ENCODE measurements around the gene ZNFX1. TPM values are rescaled to one million over a fixed set of nuclear protein-coding genes. Genes with fewer than 3 reads are reported as not detected.

The ZNFX1 gene
- total and polyA plus RNA-seq, 9 of the 15 experiments (the other 6 are each of a cell fraction or from before 2014, with no cell fraction given): 3.8 to 13.8 (median 10.3) TPM

- Histone ChIP-seq H3K79me2 (ENCODE audit: control insufficient read depth, insufficient read depth, low read length) (peaks cover 72% of the 10 kb centered on the region), H3K4me1 (replicated peaks in 1 of 2; ENCODE audit: control insufficient read depth in 2 of 2, insufficient read depth in 2 of 2, low read length in 2 of 2) (peaks cover 9 to 13% of the 10 kb centered on the region in 2 experiments; a peak in 3 of 5 replicates), H3K27ac (ENCODE audit: extremely low read depth, low read depth, low read length) (no peak overlapping the region; the same call in 2 of the 3 replicates), H3K9me3 (replicated peaks; ENCODE audit: control insufficient read depth, insufficient read depth, low read depth, low read length) (peaks cover 12% of the 10 kb centered on the region), H3K27me3 (ENCODE audit: control insufficient read depth in 2 of 2, insufficient read depth in 2 of 2, low read length in 2 of 2) (no peaks in the 10 kb centered on the region), H4K20me1 (replicated peaks; ENCODE audit: control insufficient read depth, insufficient read depth, low read length) (peaks cover 13% of the 10 kb centered on the region), H2AFZ (ENCODE audit: low read depth, low read length) (no peak overlapping the region), H3K9me1 (ENCODE audit: control insufficient read depth, insufficient read depth, low read length) (no peaks in the 10 kb centered on the region), H3K36me3 (ENCODE audit: control insufficient read depth, insufficient read depth, low read length) (peaks cover 65% of the 10 kb centered on the region), H3K4me2 (ENCODE audit: insufficient read depth, low read length) (peak overlapping the region; percentile 99; the same call in 1 of the 2 replicates), H3K9ac (ENCODE audit: insufficient read depth in 1 of 2, low read depth in 2 of 2, low read length in 2 of 2) (no peak overlapping the region), H3K4me3 (no peak overlapping the region; the same call in 1 of the 2 replicates)
- intact Hi-C loops (cut with micrococcal nuclease): loop anchor here (5.0 kb wide), 2 partner anchors 47 to 88 kb away; partner anchors contain the start of gene STAU1
- ATAC-seq: no peak
- POLR2A ChIA-PET: interaction anchor here (1.9 kb wide), 1 partner anchor 11 kb away, joined by 5 read pairs; no protein-coding TSS in a partner anchor
- in situ Hi-C loops (cut with MboI): no loop called here
- peak in 1 of 4 experiments; percentile 27 for DNase-seq (ENCODE audit: extremely low read depth in 1 of 4, low spot score in 3 of 4)
- 36% methylated on average over 2 of the region's 2 CpGs for WGBS (ENCODE audit: insufficient coverage, low coverage, missing lambda C conversion rate)
- CTCF ChIA-PET (ENCODE audit: low intra/inter-chr PET ratio): no interaction called here
- BruUV-seq (replicated peaks): TSS peak; percentile 42
- no peak for FAIRE-seq
- no peak for TF ChIP-seq FOXP4 (CRISPR knock-in tag; IDR thresholded peaks at IDR 0.05; ENCODE audit: borderline replicate concordance)
- TF ChIP-seq TCF7L2 (IDR thresholded peaks at IDR 0.05; ENCODE audit: low read depth, low read length): no peak
- TF ChIP-seq ZBTB1 (CRISPR knock-in tag; IDR thresholded peaks at IDR 0.05; ENCODE audit: borderline replicate concordance, low read depth): no peak
- no peak for TF ChIP-seq ELK1 (CRISPR knock-in tag; IDR thresholded peaks at IDR 0.05)
- no peak for TF ChIP-seq ZNF12 (CRISPR knock-in tag; IDR thresholded peaks at IDR 0.05)
- TF ChIP-seq NCOR1 (IDR thresholded peaks at IDR 0.05): 0 out of 2 replicates have a peak, but pooled peaks have one; percentile 26
- TF ChIP-seq STAT6 (CRISPR knock-in tag; IDR thresholded peaks at IDR 0.05): no peak
- peak; percentile 23; the same call in 1 of the 2 replicates for TF ChIP-seq TAL1 (IDR thresholded peaks at IDR 0.05)
- TF ChIP-seq KLF13 (tag; IDR thresholded peaks at IDR 0.05; ENCODE audit: borderline replicate concordance, low read depth): no peak
- TF ChIP-seq MEIS2 (IDR thresholded peaks at IDR 0.05; ENCODE audit: partially characterized antibody): no peak
- peak; percentile 61 for TF ChIP-seq CBFA2T3 (IDR thresholded peaks at IDR 0.05)
- no peak for TF ChIP-seq CREM (IDR thresholded peaks at IDR 0.05; ENCODE audit: low read depth)
- TF ChIP-seq GTF2A2 (tag; IDR thresholded peaks at IDR 0.05): no peak
- peak; percentile 46; the same call in 1 of the 2 replicates for TF ChIP-seq TCF3 (CRISPR knock-in tag; IDR thresholded peaks at IDR 0.05)
- TF ChIP-seq ARID1B (IDR thresholded peaks at IDR 0.05): peak; percentile 53
- no peak for TF ChIP-seq TBL1XR1 (IDR thresholded peaks at IDR 0.05; ENCODE audit: low read length in 2 of 2)
- TF ChIP-seq ZNF174 (CRISPR knock-in tag; IDR thresholded peaks at IDR 0.05): no peak
Observed at GRCh38 chr20:49275636-49276035, 2.2 kb downstream of the ZNFX1 start.
